Prostate gland (tissue), 2 donors: ENCODE measurements around the gene DZIP1. TPM values are rescaled to one million over a fixed set of nuclear protein-coding genes. Genes with fewer than 3 reads are reported as not detected.

Experiments used
- DNase-seq: peaks from one replicate; pipeline ENCODE4 v3.0.0-alpha.2; 2019; ENCODE audit warnings: low spot score
- H3K27ac ChIP-seq, 2 donors: fragments of 200-600 bp; sonication (generic); 2 replicates each; pipeline ENCODE4 v1.5.1; 2017 to 2019
- H3K27me3 ChIP-seq: fragments of 200-600 bp; sonication (generic); replicated peaks from 2 replicates; pipeline ENCODE4 v1.5.1; 2019; ENCODE audit not compliant: insufficient read depth
- H3K36me3 ChIP-seq, 2 donors: fragments of 200-600 bp; sonication (generic); 1 replicate in 1 of 2; 2 replicates in 1 of 2; pipeline versions ENCODE4 v1.5.1 to v1.8.1; 2017 to 2019
- H3K4me1 ChIP-seq: fragments of 200-600 bp; sonication (generic); replicated peaks from 2 replicates; pipeline ENCODE4 v1.5.1; 2019
- H3K4me3 ChIP-seq, 2 donors: fragments of 200-600 bp; sonication (generic); 2 replicates each; pipeline ENCODE4 v1.5.1; 2017 to 2019
- H3K9me3 ChIP-seq: fragments of 200-600 bp; sonication (generic); 2 replicates; pipeline ENCODE4 v1.5.1; 2017
- POLR2A ChIP-seq: fragments of 450-650 bp; IDR thresholded peaks from one replicate; pipeline ENCODE4 v1.6.1; 2016; ENCODE audit warnings: antibody characterized with exemption, mild to moderate bottlenecking
- POLR2AphosphoS5 ChIP-seq: sonication (generic); formaldehyde crosslinking; IDR thresholded peaks from one replicate; pipeline ENCODE4 v1.6.1; 2017; ENCODE audit warnings: antibody characterized with exemption
- WGBS: methylation state at CpG from one replicate; pipeline ENCODE4 v1.1.5; 2018; 5-methylcytosine and 5-hydroxymethylcytosine counted together
- intact Hi-C: fragments of 100-400 bp; cut with DNase I; formaldehyde crosslinking; loops from one replicate; pipeline ENCODE4 v1.14.2; 2022
- total RNA-seq, 2 donors: library from RNA; depleted of rRNA; stranded (reverse); fragments of >200 nt; gene quantifications; one replicate each; pipeline ENCODE4 v1.1.0, GENCODE V29; 2016
- TF ChIP-seq, protein P1 (sequence below), 4 experiments: fragments of 200-600 bp in 2 of 4; fragments of 450-650 bp in 2 of 4; sonication (generic) in 2 of 4; IDR thresholded peaks; 1 replicate in 3 of 4; 2 replicates in 1 of 4; pipeline ENCODE4 v1.5.1; 2016 to 2019; ENCODE audit warnings: antibody characterized with exemption in 4 of 4, mild to moderate bottlenecking in 2 of 4, moderate library complexity in 2 of 4

The DZIP1 gene
- total RNA-seq, 2 donors from 2014 or later, result 6.4 to 19.0 TPM

- H3K9me3 ChIP-seq, result no peaks in the 10 kb centered on the region
- no peaks in the 10 kb centered on the region for H3K36me3 ChIP-seq
- H3K27me3 ChIP-seq, result no peaks in the 10 kb centered on the region
- intact Hi-C loops, result no loop called here
- peak; percentile 20 for DNase-seq
- H3K4me3 ChIP-seq, result no peak overlapping the region
- no peak overlapping the region for H3K27ac ChIP-seq
- TF ChIP-seq POLR2AphosphoS5 (no peak), POLR2A (no peak)
- TF ChIP-seq, protein P1, sequence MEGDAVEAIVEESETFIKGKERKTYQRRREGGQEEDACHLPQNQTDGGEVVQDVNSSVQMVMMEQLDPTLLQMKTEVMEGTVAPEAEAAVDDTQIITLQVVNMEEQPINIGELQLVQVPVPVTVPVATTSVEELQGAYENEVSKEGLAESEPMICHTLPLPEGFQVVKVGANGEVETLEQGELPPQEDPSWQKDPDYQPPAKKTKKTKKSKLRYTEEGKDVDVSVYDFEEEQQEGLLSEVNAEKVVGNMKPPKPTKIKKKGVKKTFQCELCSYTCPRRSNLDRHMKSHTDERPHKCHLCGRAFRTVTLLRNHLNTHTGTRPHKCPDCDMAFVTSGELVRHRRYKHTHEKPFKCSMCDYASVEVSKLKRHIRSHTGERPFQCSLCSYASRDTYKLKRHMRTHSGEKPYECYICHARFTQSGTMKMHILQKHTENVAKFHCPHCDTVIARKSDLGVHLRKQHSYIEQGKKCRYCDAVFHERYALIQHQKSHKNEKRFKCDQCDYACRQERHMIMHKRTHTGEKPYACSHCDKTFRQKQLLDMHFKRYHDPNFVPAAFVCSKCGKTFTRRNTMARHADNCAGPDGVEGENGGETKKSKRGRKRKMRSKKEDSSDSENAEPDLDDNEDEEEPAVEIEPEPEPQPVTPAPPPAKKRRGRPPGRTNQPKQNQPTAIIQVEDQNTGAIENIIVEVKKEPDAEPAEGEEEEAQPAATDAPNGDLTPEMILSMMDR (IDR thresholded peaks at IDR 0.05), result no peak
- no peaks in the 10 kb centered on the region for H3K4me1 ChIP-seq
- 16% methylated on average over 6 of the region's 6 CpGs for WGBS
Measured at GRCh38 chr13:95540888-95541287, 103.6 kb downstream of the DZIP1 start.

- Histone ChIP-seq H3K36me3 (no peaks in the 10 kb centered on the region), H3K27ac (no peak overlapping the region), H3K9me3 (no peaks in the 10 kb centered on the region), H3K27me3 (no peaks in the 10 kb centered on the region), H3K4me1 (no peaks in the 10 kb centered on the region), H3K4me3 (no peak overlapping the region)
- 9% methylated on average over 6 of the region's 6 CpGs for WGBS
- TF ChIP-seq, protein P1 (IDR thresholded peaks at IDR 0.05), result peak in 2 of 4 experiments; percentile 45 to 49
- TF ChIP-seq POLR2A (no peak), POLR2AphosphoS5 (no peak)
- intact Hi-C loops, result no loop called here
- no peak for DNase-seq
Measured at GRCh38 chr13:95536632-95537241, 107.8 kb downstream of the DZIP1 start.

DNA sequence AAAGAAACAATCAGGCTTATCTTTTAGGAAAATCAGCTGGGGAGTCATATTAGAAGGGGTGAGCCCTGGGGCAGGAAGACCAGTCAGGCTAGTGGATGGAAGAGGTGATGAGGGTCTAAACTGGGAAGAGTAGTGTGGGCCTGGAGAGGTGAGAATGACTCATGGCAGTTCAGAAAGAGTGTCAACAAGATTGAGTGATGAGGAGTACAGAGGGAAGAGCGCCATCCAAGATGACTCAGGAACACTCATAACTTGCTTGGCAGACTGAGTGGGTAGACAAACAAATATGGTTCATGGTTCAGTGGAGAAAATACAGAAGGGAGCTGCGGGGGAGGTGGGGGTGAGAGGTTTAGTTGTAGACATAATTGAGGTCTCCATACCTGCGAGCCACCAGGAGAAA is 109.3 kb downstream of the DZIP1 start:
- intact Hi-C loops, result no loop called here
- 61% methylated on average over 3 of the region's 3 CpGs for WGBS

GRCh38 chr13:95533545-95534160 is 110.9 kb downstream of the DZIP1 start:
- Histone ChIP-seq H3K4me3 (no peak overlapping the region), H3K27ac (no peak overlapping the region), H3K27me3 (no peaks in the 10 kb centered on the region), H3K4me1 (no peaks in the 10 kb centered on the region), H3K36me3 (no peaks in the 10 kb centered on the region), H3K9me3 (no peaks in the 10 kb centered on the region)
- intact Hi-C loops, result no loop called here
- DNase-seq, result no peak
- no peak for TF ChIP-seq POLR2A
- TF ChIP-seq, protein P1 (IDR thresholded peaks at IDR 0.05), result no peak
- no peak for TF ChIP-seq POLR2AphosphoS5
- WGBS, result 82% methylated on average over 7 of the region's 7 CpGs

More for the DNA sequence above, 109.3 kb downstream of the DZIP1 start:
- no peak overlapping the region for H3K27ac ChIP-seq
- DNase-seq, result no peak
- no peaks in the 10 kb centered on the region for H3K4me1 ChIP-seq
- no peaks in the 10 kb centered on the region for H3K36me3 ChIP-seq
- TF ChIP-seq, protein P1 (IDR thresholded peaks at IDR 0.05), result no peak
- TF ChIP-seq POLR2A (no peak), POLR2AphosphoS5 (peak; percentile 59)
- no peaks in the 10 kb centered on the region for H3K27me3 ChIP-seq
- H3K9me3 ChIP-seq, result no peaks in the 10 kb centered on the region
- no peak overlapping the region for H3K4me3 ChIP-seq

DNA sequence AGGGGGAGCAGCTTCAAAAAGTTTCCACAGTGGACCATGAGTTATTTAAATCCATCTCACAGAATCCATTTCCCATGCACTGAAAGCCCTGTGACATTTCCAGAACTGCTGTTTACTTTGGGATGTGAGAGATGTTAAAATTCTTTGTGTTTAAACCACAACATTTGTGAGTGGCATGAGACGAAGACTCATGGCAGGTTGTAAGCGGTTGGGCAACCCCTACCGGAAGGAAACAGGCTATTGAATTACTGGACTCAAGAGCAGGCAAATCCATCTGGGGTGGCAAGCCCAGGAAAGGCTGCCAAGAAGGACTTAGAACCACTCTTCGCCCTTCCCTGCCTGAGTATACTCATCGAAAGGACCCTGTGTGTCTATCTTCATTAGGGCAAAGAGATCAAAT is 114.3 kb downstream of the DZIP1 start:
- Histone ChIP-seq H3K9me3 (no peaks in the 10 kb centered on the region), H3K4me1 (no peaks in the 10 kb centered on the region), H3K36me3 (no peaks in the 10 kb centered on the region), H3K27ac (no peak overlapping the region), H3K4me3 (no peak overlapping the region), H3K27me3 (no peaks in the 10 kb centered on the region)
- intact Hi-C loops, result no loop called here
- 21% methylated on average over 5 of the region's 5 CpGs for WGBS
- peak; percentile 52 for DNase-seq
- TF ChIP-seq, protein P1 (IDR thresholded peaks at IDR 0.05), result no peak
- TF ChIP-seq POLR2A, result no peak
- TF ChIP-seq POLR2AphosphoS5, result peak; percentile 42
